ENCODE measurements around the gene SLC38A8. TPM values are rescaled to one million over a fixed set of nuclear protein-coding genes. Genes with fewer than 3 reads are reported as not detected.

The SLC38A8 gene
- total and polyA plus RNA-seq, 2 experiments from 2014 or later: not detected

DNA sequence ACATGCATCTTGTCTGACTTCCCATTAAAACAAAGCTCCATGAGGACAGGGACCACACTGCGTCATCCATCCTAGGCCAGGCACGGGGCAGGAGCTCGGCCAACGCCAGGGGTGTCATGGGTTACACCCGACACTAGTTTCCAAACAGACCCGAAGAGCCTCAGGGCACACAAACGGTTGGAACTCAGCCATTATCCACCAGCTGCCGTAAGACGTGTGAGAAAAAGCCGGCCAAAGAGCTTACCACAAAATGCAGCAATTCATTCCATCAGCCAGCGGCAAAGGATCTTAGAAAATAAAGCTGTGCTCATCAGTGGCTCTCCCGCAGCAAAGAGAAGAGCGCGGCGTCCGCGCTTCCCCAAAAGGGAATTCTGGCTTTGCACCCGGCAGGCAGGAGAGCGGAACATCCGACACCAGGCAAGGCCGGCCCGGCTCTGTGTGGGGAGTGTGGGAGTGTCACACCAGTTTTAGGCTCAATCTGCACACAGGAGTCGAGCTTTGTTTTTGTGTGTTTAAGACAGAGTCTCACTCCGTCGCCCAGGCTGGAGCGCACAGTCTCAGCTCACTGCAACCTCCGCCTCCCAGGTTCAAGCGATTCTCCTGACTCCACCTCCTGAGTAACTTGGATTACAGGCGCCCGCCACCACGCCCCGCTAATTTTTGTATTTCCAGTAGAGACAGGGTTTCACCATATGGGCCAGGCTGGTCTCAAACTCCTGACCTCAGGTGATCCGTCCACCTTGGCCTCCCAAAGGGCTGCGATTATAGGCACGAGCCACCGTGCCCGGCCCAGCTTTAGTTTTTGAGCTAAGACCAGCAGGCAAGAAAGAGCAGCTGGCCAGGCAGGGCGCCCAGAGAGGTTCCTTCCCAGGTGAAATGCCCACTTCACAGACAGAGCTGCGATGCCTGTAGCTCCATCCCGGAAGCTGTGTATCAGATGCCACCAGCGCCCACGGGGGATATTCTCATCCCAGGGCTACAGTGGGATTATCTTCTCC, 1.5 kb downstream of the SLC38A8 start:
- Histone ChIP-seq H3K4me3 (no peak overlapping the region), H3K27ac (no peak overlapping the region), H3K36me3 (replicated peaks; ENCODE audit: insufficient read depth, low read depth) (no peaks in the 10 kb centered on the region), H4K20me1 (ENCODE audit: insufficient read depth, poor library complexity, severe bottlenecking) (no peaks in the 10 kb centered on the region), H3K4me1 (ENCODE audit: insufficient read depth) (peaks cover 4% of the 10 kb centered on the region), H3K9me2 (replicated peaks; ENCODE audit: insufficient read depth) (no peaks in the 10 kb centered on the region), H3K4me2 (no peak overlapping the region), H3K9me3 (ENCODE audit: low read depth) (no peaks in the 10 kb centered on the region), H2AFZ (no peak overlapping the region), H3K79me2 (no peaks in the 10 kb centered on the region), H3K27me3 (peaks cover 19% of the 10 kb centered on the region)
- no peak for DNase-seq (ENCODE audit: low spot score)
- TF ChIP-seq EZH2phosphoT487 (IDR thresholded peaks at IDR 0.05; ENCODE audit: low read depth, severe bottlenecking, unreplicated experiment) (no peak), EZH2 (IDR thresholded peaks at IDR 0.05; ENCODE audit: borderline replicate concordance) (no peak)
- TF ChIP-seq, protein P1, sequence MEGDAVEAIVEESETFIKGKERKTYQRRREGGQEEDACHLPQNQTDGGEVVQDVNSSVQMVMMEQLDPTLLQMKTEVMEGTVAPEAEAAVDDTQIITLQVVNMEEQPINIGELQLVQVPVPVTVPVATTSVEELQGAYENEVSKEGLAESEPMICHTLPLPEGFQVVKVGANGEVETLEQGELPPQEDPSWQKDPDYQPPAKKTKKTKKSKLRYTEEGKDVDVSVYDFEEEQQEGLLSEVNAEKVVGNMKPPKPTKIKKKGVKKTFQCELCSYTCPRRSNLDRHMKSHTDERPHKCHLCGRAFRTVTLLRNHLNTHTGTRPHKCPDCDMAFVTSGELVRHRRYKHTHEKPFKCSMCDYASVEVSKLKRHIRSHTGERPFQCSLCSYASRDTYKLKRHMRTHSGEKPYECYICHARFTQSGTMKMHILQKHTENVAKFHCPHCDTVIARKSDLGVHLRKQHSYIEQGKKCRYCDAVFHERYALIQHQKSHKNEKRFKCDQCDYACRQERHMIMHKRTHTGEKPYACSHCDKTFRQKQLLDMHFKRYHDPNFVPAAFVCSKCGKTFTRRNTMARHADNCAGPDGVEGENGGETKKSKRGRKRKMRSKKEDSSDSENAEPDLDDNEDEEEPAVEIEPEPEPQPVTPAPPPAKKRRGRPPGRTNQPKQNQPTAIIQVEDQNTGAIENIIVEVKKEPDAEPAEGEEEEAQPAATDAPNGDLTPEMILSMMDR (IDR thresholded peaks at IDR 0.05; ENCODE audit: poor library complexity): no peak
- 92% methylated on average over 41 of the region's 42 CpGs for WGBS (ENCODE audit: low lambda C conversion rate, missing lambda C conversion rate)

DNA sequence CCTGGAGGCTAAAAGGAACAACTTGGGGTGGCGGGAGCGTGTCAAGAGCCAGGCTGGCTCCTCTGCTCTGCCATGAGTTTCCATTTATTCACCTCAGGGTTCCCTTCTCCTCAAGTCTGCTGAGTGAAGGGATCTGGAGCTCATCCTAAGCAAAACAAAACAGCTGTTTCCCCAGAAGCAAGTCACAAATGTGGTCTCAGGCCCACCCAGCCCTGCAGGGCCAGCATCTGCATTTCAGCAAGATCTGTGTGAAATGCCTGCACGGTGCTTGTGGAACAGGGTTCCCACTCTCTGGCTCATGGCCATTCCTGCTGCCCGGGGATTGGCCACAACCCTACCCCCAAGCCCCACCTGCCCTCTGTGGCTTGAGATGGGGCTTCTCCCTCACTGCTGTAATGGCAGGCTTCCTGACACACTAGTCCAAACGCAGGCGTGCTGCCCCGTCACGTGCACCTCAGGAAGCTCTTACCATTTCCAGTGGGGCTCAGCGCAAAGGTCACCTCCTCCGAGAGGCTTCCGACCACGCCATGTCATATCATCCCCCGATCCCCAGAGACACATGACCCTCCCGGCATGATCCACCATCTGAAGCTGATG, 2.3 kb downstream of the SLC38A8 start:
- no peak overlapping the region for H3K27ac ChIP-seq
- no peaks in the 10 kb centered on the region for H3K9me2 ChIP-seq (replicated peaks; ENCODE audit: insufficient read depth)
- H3K9me3 ChIP-seq (ENCODE audit: low read depth): no peaks in the 10 kb centered on the region
- no peak overlapping the region for H3K4me3 ChIP-seq
- no peak overlapping the region for H2AFZ ChIP-seq
- WGBS (ENCODE audit: low lambda C conversion rate, missing lambda C conversion rate): 88% methylated on average over 14 of the region's 14 CpGs
- DNase-seq (ENCODE audit: low spot score): no peak
- H3K27me3 ChIP-seq: peaks cover 19% of the 10 kb centered on the region
- H3K36me3 ChIP-seq (replicated peaks; ENCODE audit: insufficient read depth, low read depth): no peaks in the 10 kb centered on the region
- no peaks in the 10 kb centered on the region for H4K20me1 ChIP-seq (ENCODE audit: insufficient read depth, poor library complexity, severe bottlenecking)
- H3K4me1 ChIP-seq (ENCODE audit: insufficient read depth): peaks cover 4% of the 10 kb centered on the region
- TF ChIP-seq, protein P1 (IDR thresholded peaks at IDR 0.05; ENCODE audit: poor library complexity): no peak
- TF ChIP-seq EZH2phosphoT487 (IDR thresholded peaks at IDR 0.05; ENCODE audit: low read depth, severe bottlenecking, unreplicated experiment) (no peak), EZH2 (IDR thresholded peaks at IDR 0.05; ENCODE audit: borderline replicate concordance) (no peak)
- no peaks in the 10 kb centered on the region for H3K79me2 ChIP-seq
- H3K4me2 ChIP-seq: no peak overlapping the region

DNA sequence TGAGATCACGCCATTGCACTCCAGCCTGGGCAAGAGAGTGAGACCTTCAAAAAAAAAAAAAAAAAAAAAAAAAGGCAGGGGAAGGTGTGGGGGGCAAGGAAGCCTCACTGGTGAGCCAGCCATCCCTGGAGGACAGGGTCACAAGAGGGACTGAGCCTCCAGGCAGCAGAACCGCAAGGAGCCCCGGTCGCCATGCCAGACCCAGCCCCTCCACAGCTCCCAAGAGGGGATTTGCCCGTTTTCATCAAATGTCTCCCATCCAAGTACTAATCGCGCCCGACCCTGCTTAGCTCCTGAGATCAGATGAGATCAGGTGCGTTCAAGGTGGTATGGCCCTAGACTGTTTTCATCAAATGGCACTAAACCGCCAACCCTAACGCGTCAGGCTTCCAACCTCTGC, 2.9 kb downstream of the SLC38A8 start:
- no peak overlapping the region for H3K4me3 ChIP-seq
- 96% methylated on average over 11 of the region's 12 CpGs for WGBS (ENCODE audit: low lambda C conversion rate, missing lambda C conversion rate)

More for the DNA sequence above, 2.9 kb downstream of the SLC38A8 start:
- H3K36me3 ChIP-seq (replicated peaks; ENCODE audit: insufficient read depth, low read depth): no peaks in the 10 kb centered on the region
- no peaks in the 10 kb centered on the region for H3K79me2 ChIP-seq
- H4K20me1 ChIP-seq (ENCODE audit: insufficient read depth, poor library complexity, severe bottlenecking): no peaks in the 10 kb centered on the region
- no peak overlapping the region for H2AFZ ChIP-seq
- TF ChIP-seq EZH2 (IDR thresholded peaks at IDR 0.05; ENCODE audit: borderline replicate concordance) (no peak), EZH2phosphoT487 (IDR thresholded peaks at IDR 0.05; ENCODE audit: low read depth, severe bottlenecking, unreplicated experiment) (no peak)
- TF ChIP-seq, protein P1 (IDR thresholded peaks at IDR 0.05; ENCODE audit: poor library complexity): no peak
- no peak for DNase-seq (ENCODE audit: low spot score)
- H3K4me2 ChIP-seq: no peak overlapping the region
- H3K27me3 ChIP-seq: peaks cover 16% of the 10 kb centered on the region
- no peak overlapping the region for H3K27ac ChIP-seq
- H3K4me1 ChIP-seq (ENCODE audit: insufficient read depth): peaks cover 4% of the 10 kb centered on the region
- H3K9me2 ChIP-seq (replicated peaks; ENCODE audit: insufficient read depth): no peaks in the 10 kb centered on the region
- H3K9me3 ChIP-seq (ENCODE audit: low read depth): no peaks in the 10 kb centered on the region

All from hepatocyte (in vitro differentiated cells).